Stimulated activated CD4-positive, alpha-beta T cell treated with anti-CD3 and anti-CD28 coated beads, Interleukin-4, amount 100 ng/mL, for 4 hours (primary cell): ENCODE data around the gene STX10.

Source experiments
- DNase-seq, 2 experiments: peaks; one replicate each; pipeline ENCODE4 v3.0.0-alpha.2; 2020

Gene STX10

DNA sequence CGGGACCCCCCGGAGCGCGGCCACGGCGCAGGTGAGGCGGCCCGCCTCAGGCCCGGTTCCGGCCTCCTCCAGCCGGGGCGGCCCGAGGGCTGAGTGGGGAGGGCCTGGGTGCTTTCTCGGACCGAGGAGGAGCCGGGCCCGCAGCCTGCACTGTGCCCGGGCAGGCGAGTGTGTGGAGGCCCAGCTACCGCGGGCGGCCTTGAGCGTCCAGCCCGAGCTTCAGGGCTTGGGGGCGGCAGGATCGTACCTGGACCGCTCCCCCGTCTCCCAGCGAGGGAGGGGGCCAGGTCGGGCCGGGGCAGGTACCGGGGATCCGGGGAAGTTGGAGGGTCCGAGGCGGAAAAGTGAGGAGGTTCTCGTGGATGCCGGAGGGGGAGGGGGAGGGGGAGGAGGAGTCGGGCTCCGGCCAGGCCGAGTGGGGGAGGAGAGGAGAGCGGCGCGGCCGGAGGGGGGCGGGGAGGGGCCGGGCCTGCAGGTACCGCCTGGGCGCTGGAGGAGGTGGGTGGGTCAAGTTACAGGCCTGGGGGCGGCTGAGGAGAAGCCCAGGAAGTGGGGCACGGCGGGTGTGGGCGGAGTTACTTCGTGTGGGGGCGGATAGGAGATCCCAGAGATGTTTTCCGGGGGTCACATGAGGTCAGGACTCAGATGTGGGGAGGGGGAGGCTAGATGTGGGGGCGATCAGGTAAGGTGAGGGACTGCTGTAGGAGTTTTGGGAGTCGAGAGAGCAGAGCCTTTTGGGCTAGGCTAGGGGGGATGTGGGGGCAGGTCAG lies 31.6 kb downstream of the STX10 start:
- peak; percentile 48 to 59 for DNase-seq

DNA sequence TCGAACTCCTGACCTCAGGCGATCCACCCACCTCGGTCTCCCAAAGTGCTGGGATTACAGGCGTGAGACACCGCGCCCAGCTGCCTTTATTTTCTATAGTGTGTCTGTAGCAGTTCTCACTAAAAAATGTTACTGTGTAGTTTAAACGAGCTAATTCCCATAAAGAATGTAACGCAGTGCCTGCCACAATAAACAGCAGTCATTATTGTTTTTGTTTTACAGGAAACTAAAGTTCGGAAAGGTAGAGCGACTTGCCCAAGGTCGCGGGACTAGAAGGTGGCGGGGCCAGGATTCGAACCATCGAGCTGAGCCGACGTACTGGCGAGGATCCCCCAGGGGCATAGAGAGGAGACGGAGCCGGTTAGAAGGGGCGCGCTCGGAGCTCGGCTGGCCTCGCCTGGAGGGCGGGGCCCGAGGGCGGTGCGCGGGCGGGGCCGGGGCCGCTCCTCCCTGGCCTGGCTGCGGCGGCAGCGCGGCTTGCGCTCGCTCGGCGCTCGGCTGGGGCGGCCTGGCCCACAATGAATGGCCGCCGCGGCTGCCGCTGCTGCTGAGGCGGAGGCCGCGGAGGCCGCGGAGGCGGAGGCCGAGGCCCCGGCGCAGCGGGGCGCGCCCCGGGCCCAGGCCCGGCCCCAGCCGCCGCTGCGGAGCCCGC lies 32.3 kb downstream of the STX10 start, which contains the start of gene NACC1:
NACC1 (plus strand) TSS at position 493 of the 652 bp plus-strand sequence. CDS start 16,944 bp downstream, outside the sequence.
- peak; percentile 88 to 91 for DNase-seq

GRCh38 chr19:13117176-13117771 lies 32.9 kb downstream of the STX10 start:
- DNase-seq, result no peak

DNA sequence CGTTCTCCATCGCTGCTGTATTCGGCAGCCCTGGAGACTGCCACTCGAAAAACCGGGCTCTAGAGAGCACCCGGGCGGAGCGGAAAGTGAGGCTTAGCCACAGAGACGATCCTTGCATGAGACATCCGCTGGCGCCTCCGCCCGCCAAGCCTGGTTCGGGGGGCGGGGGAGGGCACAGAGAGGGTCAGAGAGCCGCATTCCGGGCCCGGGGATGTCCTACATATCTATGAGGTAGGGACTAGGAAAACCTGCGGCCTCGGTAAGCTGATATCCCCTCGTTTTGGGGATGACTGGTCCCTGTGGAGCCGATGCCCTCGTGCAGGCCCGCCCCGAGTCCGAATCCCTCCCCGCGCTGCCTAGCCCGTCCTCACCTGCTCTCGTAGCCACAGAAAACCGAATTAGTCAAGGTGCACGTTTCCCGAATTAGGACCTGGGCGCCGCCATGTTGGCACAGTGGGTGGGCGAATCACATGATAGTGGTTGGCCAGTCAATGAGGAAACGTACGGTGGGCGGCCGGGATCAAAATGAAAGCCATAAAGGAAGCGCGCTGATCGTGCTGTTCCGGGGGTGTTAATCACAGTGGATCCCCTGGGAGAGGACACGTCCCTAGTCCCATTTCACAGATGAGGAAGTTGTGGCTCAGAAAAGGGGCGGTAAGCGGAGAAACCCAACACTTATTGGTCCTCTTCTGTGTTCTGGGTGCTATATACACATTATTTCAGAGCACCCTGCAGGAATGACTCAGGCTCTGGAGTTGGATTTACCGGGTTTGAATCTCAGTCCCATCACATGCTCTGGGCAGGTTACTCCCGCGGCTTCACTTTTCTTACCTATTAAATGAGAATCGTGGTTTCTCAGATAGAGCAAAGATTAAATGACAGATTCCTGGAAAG lies 33.6 kb downstream of the STX10 start, which contains the start of gene TRMT1:
TRMT1 (minus strand) TSS at position 459 of the 894 bp plus-strand sequence; CDS start at position 118, 341 bp downstream.
- peak; percentile 87 to 93 for DNase-seq

DNA sequence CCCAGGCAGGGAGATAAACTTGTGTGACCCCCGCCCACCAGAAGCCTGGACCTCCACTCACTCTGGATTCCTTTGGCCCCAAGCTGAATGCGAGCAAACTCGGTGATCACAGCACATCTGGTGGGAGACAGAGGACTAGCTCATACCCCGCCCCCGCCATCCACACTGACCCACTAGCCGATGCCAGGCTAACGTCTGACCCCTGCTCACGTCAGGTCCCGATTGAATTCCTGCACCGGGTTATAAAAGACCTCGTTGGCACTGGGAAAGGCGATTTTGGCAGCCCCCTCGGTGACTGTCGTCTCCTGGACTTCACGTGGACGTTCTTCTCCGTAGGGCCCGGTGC lies 34.3 kb downstream of the STX10 start:
- no peak for DNase-seq

GRCh38 chr19:13112555-13112954 lies 37.6 kb downstream of the STX10 start:
- no peak for DNase-seq

- no peak for DNase-seq
Measured at GRCh38 chr19:13110099-13110610, 40.0 kb downstream of the STX10 start.

GRCh38 chr19:13109361-13110098 lies 40.6 kb downstream of the STX10 start:
- no peak for DNase-seq

DNA sequence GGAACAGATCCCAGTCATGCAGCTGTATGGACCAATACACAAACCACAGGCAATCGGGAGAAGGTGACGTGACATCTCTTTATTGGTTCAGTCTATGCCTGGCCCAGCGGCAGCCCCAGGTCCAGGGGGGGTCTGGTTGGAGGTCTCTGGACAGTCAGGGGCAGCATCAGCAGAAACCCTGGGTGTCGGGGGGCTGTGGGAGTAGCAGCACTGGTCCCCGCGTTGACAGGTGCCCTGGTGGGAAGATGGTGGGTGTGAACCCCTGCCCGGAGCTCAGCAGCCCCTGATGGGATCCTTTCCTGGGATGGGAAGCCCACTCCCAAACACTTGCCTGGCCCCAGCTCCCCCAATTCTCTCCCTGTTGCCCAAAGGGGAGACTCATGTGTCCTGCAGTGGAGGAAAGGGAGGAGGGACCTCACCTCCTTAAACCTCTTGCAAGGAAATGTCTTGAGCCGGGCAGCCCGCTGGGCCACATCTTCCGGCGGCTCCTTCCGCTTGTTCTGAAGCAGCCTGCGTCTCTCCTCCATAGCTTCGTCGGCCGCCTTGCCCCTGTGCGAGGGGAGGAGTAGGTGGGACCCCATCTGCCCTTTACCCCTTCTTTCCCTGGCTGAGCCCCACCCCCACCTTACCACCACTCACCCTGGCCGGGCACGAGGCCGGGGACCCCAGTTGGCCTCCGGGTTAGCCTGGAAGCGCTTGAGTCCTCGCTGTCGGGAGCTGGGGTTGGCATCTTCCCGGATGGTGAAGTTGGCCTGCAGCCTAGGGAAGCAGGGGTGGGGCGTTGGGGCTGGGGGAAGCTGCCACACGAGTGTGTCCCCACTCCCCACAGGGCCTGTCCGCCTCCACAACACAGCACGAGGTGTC lies 45.1 kb downstream of the STX10 start:
- no peak for DNase-seq

DNA sequence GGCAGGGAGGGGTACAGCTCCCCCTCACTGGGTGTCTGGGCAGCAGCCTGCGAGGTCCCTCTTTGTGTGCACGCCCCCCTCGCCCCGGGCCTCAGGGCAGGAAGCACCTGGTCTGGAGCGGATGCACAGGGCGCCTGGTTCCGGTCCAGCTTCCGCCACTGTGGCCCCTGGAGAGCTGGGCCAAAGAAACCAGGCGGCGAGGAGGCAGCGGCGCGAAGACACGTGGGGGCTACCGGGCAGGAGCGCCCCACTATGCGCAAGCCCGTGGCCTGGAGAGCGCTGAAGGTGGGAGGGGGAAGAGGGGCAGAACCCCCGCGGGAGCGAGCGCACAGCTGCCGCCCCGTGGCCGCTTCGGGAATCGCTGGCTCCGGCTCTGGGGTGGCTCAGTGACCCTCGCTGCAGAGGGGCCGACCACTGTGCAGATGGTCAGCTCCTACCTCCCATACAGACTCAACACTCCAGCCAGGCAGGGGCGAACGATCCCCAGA lies 45.8 kb downstream of the STX10 start:
- DNase-seq, result peak; percentile 53 to 71

DNA sequence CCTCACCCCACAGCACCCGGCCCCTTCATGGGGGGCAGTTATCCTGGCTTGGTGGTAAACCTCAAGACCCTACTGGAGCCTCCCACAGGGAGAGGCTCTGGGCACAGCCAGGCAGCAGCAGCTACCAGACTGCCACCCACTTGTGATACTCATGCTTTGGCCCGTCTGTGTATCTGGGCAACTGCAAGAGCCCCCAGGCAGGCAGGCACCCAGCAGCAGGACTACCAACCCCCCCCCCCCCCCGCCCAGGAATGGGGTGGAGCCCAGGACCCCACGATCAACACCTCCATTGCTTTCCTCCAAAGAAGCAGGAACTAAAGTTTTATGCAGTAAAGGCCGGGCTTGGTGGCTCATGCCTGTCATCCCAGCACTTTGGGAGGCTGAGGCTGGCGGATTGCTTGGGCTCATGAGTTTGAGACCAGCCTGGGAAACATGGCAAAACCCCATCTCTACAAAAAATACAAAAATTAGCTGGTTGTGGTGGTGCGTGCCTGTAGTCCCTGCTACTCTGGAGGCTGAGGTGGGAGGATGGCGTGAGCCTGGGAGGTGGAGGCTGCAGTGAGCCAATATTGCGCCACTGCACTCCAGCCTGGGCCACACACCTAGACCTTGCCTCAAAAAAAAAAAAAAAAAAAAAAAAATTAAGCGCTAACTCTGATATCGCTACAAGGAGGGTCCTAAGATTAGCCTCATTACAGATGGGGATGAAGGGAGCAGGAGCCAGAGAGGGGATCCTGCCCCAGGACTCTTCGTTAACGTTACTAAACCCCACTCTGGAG lies 46.4 kb downstream of the STX10 start:
- no peak for DNase-seq

- peak in 1 of 2 experiments; percentile 31 for DNase-seq
Measured at GRCh38 chr19:13102666-13103580, 47.3 kb downstream of the STX10 start, which contains the start of gene LYL1. TSS of gene LYL1 (minus strand) at chr19:13102858. CDS start at chr19:13101171, 1,687 bp downstream.

GRCh38 chr19:13102416-13102665 lies 47.8 kb downstream of the STX10 start:
- no peak for DNase-seq

DNA sequence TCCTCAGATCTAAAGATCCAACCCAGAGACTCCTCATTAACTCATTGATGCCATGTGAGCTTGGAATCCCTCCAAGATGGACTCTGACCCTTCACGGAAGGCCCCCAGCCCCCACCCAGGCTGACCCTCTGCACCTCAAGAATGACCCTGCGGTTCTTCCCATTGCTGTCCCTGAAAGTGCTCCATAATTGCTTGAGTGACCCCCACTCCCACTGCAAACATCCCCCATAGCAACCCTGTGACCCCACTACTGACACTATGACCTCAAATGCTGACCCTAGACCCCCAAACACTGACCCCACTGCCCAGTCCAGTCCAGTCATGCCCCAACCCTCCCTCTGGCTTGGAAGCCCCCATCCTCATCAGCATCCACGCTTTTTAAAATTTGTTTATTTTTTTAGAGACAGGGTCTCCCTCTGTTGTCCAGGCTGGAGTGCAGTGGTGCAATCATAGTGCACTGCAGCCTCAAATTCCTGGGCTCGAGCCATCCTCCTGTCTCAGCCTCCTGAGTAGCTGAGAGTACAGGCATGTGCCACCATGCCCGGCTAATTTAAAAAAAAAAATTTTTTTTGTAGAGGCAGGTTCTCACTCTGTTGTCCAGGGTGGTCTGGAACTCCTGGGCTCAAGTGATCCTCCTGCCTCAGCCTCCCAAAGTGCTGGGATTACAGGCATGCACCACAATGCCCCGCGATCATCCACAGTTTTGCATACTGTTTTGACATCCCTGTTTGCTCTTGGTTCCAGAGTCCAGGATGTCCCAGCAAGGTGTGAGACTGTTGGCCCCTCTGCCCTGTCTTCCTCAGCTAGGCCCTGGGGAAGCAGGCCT lies 48.4 kb downstream of the STX10 start:
- no peak for DNase-seq

DNA sequence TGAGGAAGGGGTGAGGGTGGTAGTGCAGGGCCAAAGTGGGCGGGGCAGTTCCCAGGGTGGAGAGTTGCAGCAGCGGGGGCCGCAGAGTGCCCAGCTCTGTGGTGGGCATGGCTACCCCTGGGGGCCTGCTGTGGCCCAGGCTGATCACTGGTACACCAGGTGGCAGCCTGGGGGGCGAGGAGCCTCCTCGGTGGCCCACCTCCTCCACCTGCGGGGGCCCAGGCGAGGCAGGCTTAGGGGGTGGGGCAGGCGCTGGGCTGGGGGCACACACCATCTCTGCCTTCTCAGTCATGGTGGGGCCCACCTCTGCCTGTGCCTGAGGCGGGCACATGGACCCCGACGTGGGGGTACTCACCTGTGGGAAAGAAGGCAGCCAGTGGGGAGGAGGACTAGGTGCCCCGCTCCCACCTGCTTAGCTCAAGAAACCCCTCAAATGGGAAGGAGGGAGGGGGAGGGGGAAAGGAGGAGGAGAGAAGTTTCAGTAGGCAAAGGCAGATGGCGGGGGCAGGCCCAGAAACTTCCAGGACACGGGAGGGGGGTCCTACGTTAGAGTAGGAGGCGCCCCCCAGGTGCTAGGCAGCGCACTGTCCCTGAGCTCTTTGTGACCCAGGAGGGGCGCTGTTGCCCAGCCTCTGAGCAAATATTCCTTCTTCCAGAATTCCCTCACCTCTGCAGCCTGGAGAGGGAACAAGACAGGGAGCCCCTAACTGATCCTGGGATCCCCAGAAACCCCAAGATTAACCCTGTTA lies 49.2 kb downstream of the STX10 start:
- no peak for DNase-seq

DNA sequence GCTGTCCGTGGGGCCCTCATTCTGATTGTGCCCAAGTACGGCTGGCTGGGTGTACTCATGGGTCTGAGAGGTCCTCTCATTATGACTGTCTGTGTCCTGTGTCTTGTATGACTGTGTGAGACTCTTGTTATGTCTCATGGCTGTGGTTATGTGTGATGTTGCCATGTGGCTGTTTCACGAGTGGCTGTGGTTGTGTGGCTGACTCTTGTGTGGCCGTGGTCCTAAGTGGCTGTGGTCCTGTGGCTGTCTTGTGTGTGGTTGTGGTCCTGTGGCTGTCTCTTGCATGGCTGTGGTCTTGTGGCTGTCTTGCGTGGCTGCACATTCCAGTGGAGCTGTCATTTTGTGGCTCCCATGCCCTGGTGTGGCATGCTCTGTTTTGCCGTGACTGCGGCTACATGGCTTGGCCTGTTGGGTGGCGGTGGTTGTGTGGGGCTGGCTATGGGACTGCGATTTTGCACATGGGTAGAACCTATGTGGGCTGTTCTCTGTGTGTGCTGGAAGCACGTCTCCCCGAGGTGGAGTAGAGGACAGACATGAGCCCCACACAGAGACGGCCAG lies 50.1 kb downstream of the STX10 start:
- DNase-seq, result peak; percentile 38 to 53
